ENCODE data around the gene ATPAF1. TPM values are rescaled to one million over a fixed set of nuclear protein-coding genes. Genes with fewer than 3 reads are reported as not detected.
"Not testable (repeated sequence)": the region's sequence is repeated elsewhere in the genome, so short reads cannot be mapped to it uniquely, and the experiment has no call there.

ATPAF1 gene
- total RNA-seq, 4 donors from 2014 or later: 20.6 to 91.5 (median 71.4) TPM

- no peak for DNase-seq
- H3K9me3 ChIP-seq: no peaks in the 10 kb centered on the region
- WGBS, 2 donors (ENCODE audit: low coverage in 1 of 2): 75 to 88% methylated on average over 1 of the region's 1 CpG
- peaks cover 0 to 22% (median 9%) of the 10 kb centered on the region in 4 donors for H3K4me1 ChIP-seq
- in situ Hi-C loops (cut with MboI; ENCODE audit: low pct_ligation_motif_present in 1 of 4, low pct_unique_long_range_greater_than_20kb in 1 of 4, low sequenced_read_pairs in 3 of 4): no loop called here
- H3K36me3 ChIP-seq: peaks cover 0 to 25% (median 12%) of the 10 kb centered on the region in 4 donors
- intact Hi-C loops (cut with DNase I; ENCODE audit: low total_unique reads): no loop called here
- H3K27me3 ChIP-seq: no peaks in the 10 kb centered on the region
- H3K4me3 ChIP-seq: no peak overlapping the region
- TF ChIP-seq CTCF (IDR thresholded peaks at IDR 0.05) (no peak), POLR2A (IDR thresholded peaks at IDR 0.05) (no peak), POLR2AphosphoS5 (IDR thresholded peaks at IDR 0.05) (no peak), EP300 (IDR thresholded peaks at IDR 0.05; ENCODE audit: low read depth) (no peak)
- peak overlapping the region in 1 of 4 donors; percentile 5 for H3K27ac ChIP-seq
Observed at GRCh38 chr1:46657775-46658174, 10.4 kb downstream of the ATPAF1 start.

GRCh38 chr1:46656643-46657042 lies 11.5 kb downstream of the ATPAF1 start:
- Histone ChIP-seq H3K27me3 (no peaks in the 10 kb centered on the region), H3K36me3 (peaks cover 0 to 25% (median 12%) of the 10 kb centered on the region in 4 donors), H3K27ac (no peak overlapping the region), H3K4me3 (no peak overlapping the region), H3K9me3 (no peaks in the 10 kb centered on the region), H3K4me1 (peaks cover 0 to 23% (median 14%) of the 10 kb centered on the region in 4 donors)
- no peak for DNase-seq
- 77% methylated on average over 2 of the region's 2 CpGs; no CpG with 5 or more reads in 1 of the 2 donors for WGBS, 2 donors (ENCODE audit: low coverage in 1 of 2)
- in situ Hi-C loops (cut with MboI; ENCODE audit: low pct_ligation_motif_present in 1 of 4, low pct_unique_long_range_greater_than_20kb in 1 of 4, low sequenced_read_pairs in 3 of 4): no loop called here
- no peak for TF ChIP-seq POLR2AphosphoS5 (IDR thresholded peaks at IDR 0.05)
- TF ChIP-seq POLR2A (IDR thresholded peaks at IDR 0.05): no peak
- no peak for TF ChIP-seq EP300 (IDR thresholded peaks at IDR 0.05; ENCODE audit: low read depth)
- TF ChIP-seq CTCF (IDR thresholded peaks at IDR 0.05): no peak
- intact Hi-C loops (cut with DNase I; ENCODE audit: low total_unique reads): no loop called here

GRCh38 chr1:46655848-46656247 lies 12.3 kb downstream of the ATPAF1 start:
- peaks cover 0 to 25% (median 12%) of the 10 kb centered on the region in 4 donors for H3K36me3 ChIP-seq
- no peak for TF ChIP-seq POLR2AphosphoS5 (IDR thresholded peaks at IDR 0.05)
- H3K27ac ChIP-seq: no peak overlapping the region
- no peaks in the 10 kb centered on the region for H3K9me3 ChIP-seq
- in situ Hi-C loops (cut with MboI; ENCODE audit: low pct_ligation_motif_present in 1 of 4, low pct_unique_long_range_greater_than_20kb in 1 of 4, low sequenced_read_pairs in 3 of 4) (no loop called here), intact Hi-C loops (cut with DNase I; ENCODE audit: low total_unique reads) (no loop called here)
- no peaks in the 10 kb centered on the region for H3K27me3 ChIP-seq
- no peak for DNase-seq
- no peak overlapping the region for H3K4me3 ChIP-seq
- H3K4me1 ChIP-seq: peaks cover 0 to 23% (median 14%) of the 10 kb centered on the region in 4 donors

GRCh38 chr1:46654698-46655097 lies 13.5 kb downstream of the ATPAF1 start:
- intact Hi-C loops (cut with DNase I; ENCODE audit: low total_unique reads); in situ Hi-C loops (cut with MboI; ENCODE audit: low pct_ligation_motif_present in 1 of 4, low pct_unique_long_range_greater_than_20kb in 1 of 4, low sequenced_read_pairs in 3 of 4): not testable (repeated sequence)

GRCh38 chr1:46654012-46654411 lies 14.2 kb downstream of the ATPAF1 start:
- H3K9me3 ChIP-seq: peaks cover 0 to 2% of the 10 kb centered on the region in 2 donors
- H3K4me1 ChIP-seq: peaks cover 0 to 23% (median 14%) of the 10 kb centered on the region in 4 donors
- in situ Hi-C loops (cut with MboI; ENCODE audit: low pct_ligation_motif_present in 1 of 4, low pct_unique_long_range_greater_than_20kb in 1 of 4, low sequenced_read_pairs in 3 of 4): no loop called here
- no peak for TF ChIP-seq CTCF (IDR thresholded peaks at IDR 0.05)
- no peak for TF ChIP-seq POLR2A (IDR thresholded peaks at IDR 0.05)
- no peak for TF ChIP-seq EP300 (IDR thresholded peaks at IDR 0.05; ENCODE audit: low read depth)
- TF ChIP-seq POLR2AphosphoS5 (IDR thresholded peaks at IDR 0.05): no peak
- peak overlapping the region; percentile 72 to 86 (median 78) for H3K27ac ChIP-seq
- intact Hi-C loops (cut with DNase I; ENCODE audit: low total_unique reads): no loop called here
- no peaks in the 10 kb centered on the region for H3K27me3 ChIP-seq
- peaks cover 0 to 43% (median 15%) of the 10 kb centered on the region in 4 donors for H3K36me3 ChIP-seq
- H3K4me3 ChIP-seq: peak overlapping the region in 3 of 4 donors; percentile 16 to 34 (median 18)
- WGBS, 2 donors (ENCODE audit: low coverage in 1 of 2): 25 to 45% methylated on average over 1 of the region's 1 CpG
- DNase-seq: no peak

More at GRCh38 chr1:46654698-46655097, 13.5 kb downstream of the ATPAF1 start:
- not testable (repeated sequence) for DNase-seq, H3K27me3 ChIP-seq, H3K4me3 ChIP-seq, H3K9me3 ChIP-seq
- H3K36me3 ChIP-seq: peaks cover 0 to 36% (median 13%) of the 10 kb centered on the region in 4 donors
- H3K27ac ChIP-seq: peak overlapping the region in 3 of 4 donors; percentile 72 to 86 (median 79)
- 100% methylated on average over 1 to 2 of the region's 2 CpGs for WGBS, 2 donors (ENCODE audit: low coverage in 1 of 2)
- peaks cover 0 to 23% (median 14%) of the 10 kb centered on the region in 4 donors for H3K4me1 ChIP-seq

All from transverse colon (tissue), 4 donors.